K562 (cell line): Measurements from ENCODE around the gene ST6GALNAC5. TPM values are rescaled to one million over a fixed set of nuclear protein-coding genes. Genes with fewer than 3 reads are reported as not detected.

Experiments
- ATAC-seq: fragments of 200-7000 bp; cut with Tn5 transposase; 3 replicates; pipeline ENCODE4 v1.9.1; 2020; ENCODE audit warnings: moderate library complexity
- BruUV-seq: library from RNA; stranded (reverse); fragments of 400-500 nt; replicated peaks from 2 replicates; lab custom pipeline; 2021; lab: Mats Ljungman, UMichigan
- CTCF ChIA-PET: fragments of 300-600 bp; formaldehyde crosslinking; extraction: SDS; loops from one replicate; lab custom pipeline; 2021; ENCODE audit warnings: low intra/inter-chr PET ratio; lab: Yijun Ruan, JAX
- POLR2A ChIA-PET: fragments of 300-600, 350-650 bp; sonication (Branson Sonifier 250); formaldehyde crosslinking; extraction: SDS; loops from one replicate; lab custom pipeline; 2021; ENCODE audit warnings: antibody characterized with exemption, inconsistent platforms; lab: Yijun Ruan, JAX
- DNase-seq, 4 experiments: peaks; one replicate each; pipeline versions ENCODE4 v3.0.0 to v3.0.0-alpha.2; 2011 to 2018; ENCODE audit warnings: low spot score in 3 of 4, mixed read lengths in 3 of 4; ENCODE audit errors: extremely low read depth in 1 of 4
- FAIRE-seq: peaks from 2 replicates; lab custom pipeline; 2011; peaks lifted over from hg19 to GRCh38; lab: Jason Lieb, UNC
- H2AFZ ChIP-seq: 2 replicates; pipeline ENCODE4 v1.6.0; 2011; ENCODE audit warnings: low read depth, low read length, control low read depth, inconsistent platforms
- H3K27ac ChIP-seq: fragments of 200-600 bp; 3 replicates; pipeline ENCODE4 v1.8.0; 2011; ENCODE audit warnings: low read depth, mild to moderate bottlenecking, control low read depth, inconsistent platforms, low read length, moderate library complexity, mixed read lengths; ENCODE audit errors: extremely low read depth
- H3K27me3 ChIP-seq, 2 experiments: fragments of 300-600 bp in 1 of 2; 2 replicates in 1 of 2; 3 replicates in 1 of 2; pipeline versions ENCODE4 v1.6.0 to v1.8.0; 2011; ENCODE audit warnings: inconsistent platforms in 2 of 2, low read length in 2 of 2, mild to moderate bottlenecking in 1 of 2, mixed read lengths in 1 of 2, moderate library complexity in 1 of 2; ENCODE audit not compliant: control insufficient read depth in 2 of 2, insufficient read depth in 2 of 2
- H3K36me3 ChIP-seq: fragments of 300-600 bp; 3 replicates; pipeline ENCODE4 v1.8.0; 2011; ENCODE audit warnings: mild to moderate bottlenecking, low read length, inconsistent platforms; ENCODE audit not compliant: control insufficient read depth, insufficient read depth
- H3K4me1 ChIP-seq, 2 experiments: fragments of 200-600 bp in 1 of 2; replicated peaks in 1 of 2; 2 replicates in 1 of 2; 3 replicates in 1 of 2; pipeline versions ENCODE4 v1.5.1 to v1.8.0; 2011; ENCODE audit warnings: inconsistent platforms in 2 of 2, low read length in 2 of 2, mild to moderate bottlenecking in 1 of 2, mixed read lengths in 1 of 2, moderate library complexity in 1 of 2; ENCODE audit not compliant: control insufficient read depth in 2 of 2, insufficient read depth in 2 of 2
- H3K4me2 ChIP-seq: 2 replicates; pipeline ENCODE4 v1.6.1; 2011; ENCODE audit warnings: low read length, control low read depth, inconsistent platforms, mixed read lengths; ENCODE audit not compliant: insufficient read depth
- H3K4me3 ChIP-seq: fragments of 200-600 bp; sonication (generic), shearing (Covaris generic); 2 replicates; pipeline ENCODE4 v1.5.1; 2016; ENCODE audit warnings: control low read depth, inconsistent platforms
- H3K79me2 ChIP-seq: fragments of 200-600 bp; 3 replicates; pipeline ENCODE4 v1.8.0; 2011; ENCODE audit warnings: low read length, inconsistent platforms; ENCODE audit not compliant: control insufficient read depth, insufficient read depth
- H3K9ac ChIP-seq, 2 experiments: 2 replicates each; pipeline versions ENCODE4 v1.6.0 to v1.6.1; 2011; ENCODE audit warnings: low read depth in 2 of 2, low read length in 2 of 2, control low read depth in 1 of 2, inconsistent platforms in 1 of 2, mild to moderate bottlenecking in 1 of 2, mixed read lengths in 1 of 2; ENCODE audit not compliant: insufficient read depth in 1 of 2
- H3K9me1 ChIP-seq: one replicate; pipeline ENCODE4 v1.6.0; 2011; ENCODE audit warnings: inconsistent platforms, mild to moderate bottlenecking, low read length, moderate library complexity; ENCODE audit not compliant: control insufficient read depth, insufficient read depth
- H3K9me3 ChIP-seq: replicated peaks from 2 replicates; pipeline ENCODE4 v1.5.1; 2011; ENCODE audit warnings: low read depth, low read length, inconsistent platforms; ENCODE audit not compliant: control insufficient read depth, insufficient read depth
- H4K20me1 ChIP-seq: replicated peaks from 2 replicates; pipeline ENCODE4 v1.6.1; 2011; ENCODE audit warnings: low read length, inconsistent platforms, mixed read lengths; ENCODE audit not compliant: control insufficient read depth, insufficient read depth
- CHAMP1 ChIP-seq: fragments of 450-650 bp; IDR thresholded peaks from 2 replicates; pipeline ENCODE4 v1.6.1; 2016; ENCODE audit warnings: mild to moderate bottlenecking
- EP400 ChIP-seq: fragments of 450-650 bp; IDR thresholded peaks from 2 replicates; pipeline ENCODE4 v1.6.1; 2017; ENCODE audit warnings: antibody characterized with exemption, mild to moderate bottlenecking, moderate library complexity
- GATAD2B ChIP-seq: fragments of 450-650 bp; IDR thresholded peaks from 2 replicates; pipeline ENCODE4 v1.6.1; 2017; ENCODE audit warnings: mild to moderate bottlenecking, borderline replicate concordance
- GTF2E2 ChIP-seq: fragments of 200-800 bp; sonication (Bioruptor generic); IDR thresholded peaks from 2 replicates; pipeline ENCODE4 v1.6.1; 2016; ENCODE audit warnings: missing genetic modification characterization, missing compliant biosample characterization
- HDAC6 ChIP-seq: IDR thresholded peaks from 2 replicates; pipeline ENCODE4 v1.6.1; 2012; ENCODE audit warnings: low read depth, mild to moderate bottlenecking, control low read depth, inconsistent platforms, low read length, moderate library complexity
- NCOA4 ChIP-seq: fragments of 450-650 bp; IDR thresholded peaks from 2 replicates; pipeline ENCODE4 v1.6.1; 2018; ENCODE audit warnings: mild to moderate bottlenecking; ENCODE audit not compliant: partially characterized antibody
- POLR2H ChIP-seq: IDR thresholded peaks from 2 replicates; pipeline ENCODE4 v1.6.1; 2016; ENCODE audit warnings: missing genetic modification characterization, low read depth, mild to moderate bottlenecking, control low read depth, missing compliant biosample characterization, moderate library complexity
- POU5F1 ChIP-seq: fragments of 150-350 bp; IDR thresholded peaks from 2 replicates; pipeline ENCODE4 v1.6.1; 2014; ENCODE audit warnings: borderline replicate concordance, low read length, low read depth, mild to moderate bottlenecking; ENCODE audit not compliant: partially characterized antibody
- PURB ChIP-seq: sonication (generic); formaldehyde crosslinking; IDR thresholded peaks from 2 replicates; pipeline ENCODE4 v1.9.0; 2021; ENCODE audit warnings: low read depth, mild to moderate bottlenecking, missing genetic modification reagents
- SPI1 ChIP-seq: IDR thresholded peaks from 2 replicates; pipeline ENCODE4 v1.6.1; 2011; ENCODE audit warnings: low read depth, low read length, control low read depth, borderline replicate concordance
- SRF ChIP-seq, 2 experiments: fragments of 250-450, 450-650 bp in 1 of 2; sonication (Bioruptor Pico) in 1 of 2; sonication (generic) in 1 of 2; formaldehyde crosslinking; IDR thresholded peaks; 2 replicates each; pipeline versions ENCODE4 v1.5.0 to v1.5.1; 2020 to 2022; ENCODE audit warnings: mild to moderate bottlenecking in 1 of 2, missing genetic modification reagents in 1 of 2
- TAF7 ChIP-seq: fragments of 450-650 bp; IDR thresholded peaks from 2 replicates; pipeline ENCODE4 v1.6.1; 2016; ENCODE audit warnings: missing genetic modification characterization, missing compliant biosample characterization
- ZNF124 ChIP-seq: sonication (generic); formaldehyde crosslinking; IDR thresholded peaks from 2 replicates; pipeline ENCODE4 v1.8.1; 2022; ENCODE audit warnings: missing genetic modification reagents
- ZNF668 ChIP-seq: fragments of 250-450 bp; sonication (Bioruptor Pico); IDR thresholded peaks from 2 replicates; pipeline ENCODE4 v1.8.0; 2022; ENCODE audit warnings: mild to moderate bottlenecking, inconsistent platforms
- ZNF699 ChIP-seq: fragments of 250-450 bp; sonication (Bioruptor Pico); IDR thresholded peaks from 2 replicates; pipeline ENCODE4 v1.8.0; 2021; ENCODE audit warnings: mild to moderate bottlenecking, moderate library complexity; ENCODE audit not compliant: insufficient replicate concordance
- ZSCAN29 ChIP-seq: fragments of 450-650 bp; IDR thresholded peaks from 2 replicates; pipeline ENCODE4 v1.6.1; 2017
- WGBS: fragments of 100-300 bp; shearing (Covaris generic); methylation state at CpG from one replicate; pipeline ENCODE4 v1.1.6; 2016; ENCODE audit warnings: low coverage, mixed read lengths; ENCODE audit not compliant: insufficient coverage; ENCODE audit errors: missing lambda C conversion rate; 5-methylcytosine and 5-hydroxymethylcytosine counted together
- in situ Hi-C: fragments of 300-500 bp; cut with MboI; formaldehyde crosslinking; loops from 4 replicates; pipeline ENCODE4 v1.15.0; 2018; ENCODE audit warnings: inconsistent platforms, mixed read lengths
- intact Hi-C: fragments of 100-400 bp; cut with micrococcal nuclease; formaldehyde crosslinking; loops from 2 replicates; pipeline ENCODE4 v1.14.2; 2022
- polyA plus RNA-seq, 8 experiments: library from polyadenylated mRNA; depleted of rRNA in 4 of 8; stranded (reverse) in 5 of 8; unstranded in 3 of 8; fragments of >200 nt; fragmentation: Nextera tagmentation in 2 of 8; fragmentation: Illumina TruSeq in 1 of 8; extraction: Ambion mirVana in 2 of 8; extraction: Trizol in 1 of 8; gene quantifications; 2 replicates each; pipeline versions ENCODE4 v1.2.1 to v1.2.3, GENCODE V29; 2011 to 2014; ENCODE audit warnings: inconsistent platforms in 1 of 8, missing spikeins in 1 of 8
- total RNA-seq, 7 experiments: library from RNA; depleted of rRNA in 6 of 7; stranded (reverse); fragments of >200 nt in 6 of 7; fragmentation: Illumina TruSeq in 2 of 7; extraction: Trizol in 2 of 7; gene quantifications; 2 replicates each; pipeline versions ENCODE4 v1.2.1 to v1.2.3, GENCODE V29; 2011 to 2021; ENCODE audit warnings: low replicate concordance in 1 of 7
- TF ChIP-seq, protein P1 (sequence below): IDR thresholded peaks from 3 replicates; pipeline ENCODE4 v1.6.1; 2011; ENCODE audit warnings: borderline replicate concordance, mild to moderate bottlenecking, moderate library complexity; ENCODE audit not compliant: insufficient read length; ENCODE audit errors: extremely low read depth
- TF ChIP-seq, protein P2 (sequence below): fragments of 450-650 bp; formaldehyde crosslinking; IDR thresholded peaks from 2 replicates; pipeline ENCODE4 v1.4.0; 2020; ENCODE audit warnings: mild to moderate bottlenecking, moderate library complexity

ST6GALNAC5 gene
- total and polyA plus RNA-seq, 9 of the 15 experiments (the other 6 are each of a cell fraction or from before 2014, with no cell fraction given): 0.04 to 0.14 TPM; not detected in 7

DNA sequence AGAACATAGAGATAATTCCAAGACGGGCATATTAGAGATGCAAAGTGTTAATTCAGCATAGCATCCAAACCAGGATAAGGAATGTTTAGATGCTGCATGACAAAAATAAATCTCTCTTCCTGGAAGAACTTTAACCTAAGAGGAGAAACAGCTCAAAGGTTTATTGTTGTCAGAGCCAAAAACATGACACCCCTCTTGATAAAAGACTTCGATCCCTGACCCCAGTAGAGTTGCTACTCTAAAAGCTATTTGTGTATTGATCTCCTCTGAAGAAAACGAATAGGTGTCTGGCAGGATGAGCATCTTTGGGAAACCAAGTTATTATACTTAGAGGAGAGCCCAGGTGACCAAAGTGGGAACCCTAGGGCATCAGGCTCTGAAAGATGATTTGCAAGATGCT is 193.9 kb downstream of the ST6GALNAC5 start:
- Histone ChIP-seq H3K4me1 (no peaks in the 10 kb centered on the region), H3K36me3 (no peaks in the 10 kb centered on the region), H3K27me3 (no peaks in the 10 kb centered on the region; a peak in 1 of 5 replicates), H3K27ac (no peak overlapping the region), H3K9me3 (no peaks in the 10 kb centered on the region), H4K20me1 (no peaks in the 10 kb centered on the region), H3K4me3 (no peak overlapping the region), H3K9ac (no peak overlapping the region), H3K4me2 (no peak overlapping the region), H3K9me1 (no peaks in the 10 kb centered on the region), H3K79me2 (no peaks in the 10 kb centered on the region)
- ATAC-seq: no peak
- intact Hi-C loops (no loop called here), in situ Hi-C loops (no loop called here)
- no peak for DNase-seq
- WGBS: 0% methylated on average over 3 of the region's 3 CpGs
- no TSS peak for BruUV-seq
- FAIRE-seq: no peak
- POLR2A ChIA-PET: no interaction called here
- CTCF ChIA-PET: no interaction called here
- TF ChIP-seq POU5F1 (no peak), GTF2E2 (tag) (no peak), SRF (CRISPR knock-in tag; IDR thresholded peaks at IDR 0.05) (no peak), ZSCAN29 (no peak), TAF7 (tag) (no peak), CHAMP1 (no peak), ZNF668 (CRISPR knock-in tag) (no peak), ZNF124 (no peak), SPI1 (no peak), HDAC6 (no peak), EP400 (no peak), GATAD2B (no peak), ZNF699 (CRISPR knock-in tag) (no peak), NCOA4 (no peak), POLR2H (no peak), PURB (CRISPR knock-in tag) (no peak)
- TF ChIP-seq, protein P1, sequence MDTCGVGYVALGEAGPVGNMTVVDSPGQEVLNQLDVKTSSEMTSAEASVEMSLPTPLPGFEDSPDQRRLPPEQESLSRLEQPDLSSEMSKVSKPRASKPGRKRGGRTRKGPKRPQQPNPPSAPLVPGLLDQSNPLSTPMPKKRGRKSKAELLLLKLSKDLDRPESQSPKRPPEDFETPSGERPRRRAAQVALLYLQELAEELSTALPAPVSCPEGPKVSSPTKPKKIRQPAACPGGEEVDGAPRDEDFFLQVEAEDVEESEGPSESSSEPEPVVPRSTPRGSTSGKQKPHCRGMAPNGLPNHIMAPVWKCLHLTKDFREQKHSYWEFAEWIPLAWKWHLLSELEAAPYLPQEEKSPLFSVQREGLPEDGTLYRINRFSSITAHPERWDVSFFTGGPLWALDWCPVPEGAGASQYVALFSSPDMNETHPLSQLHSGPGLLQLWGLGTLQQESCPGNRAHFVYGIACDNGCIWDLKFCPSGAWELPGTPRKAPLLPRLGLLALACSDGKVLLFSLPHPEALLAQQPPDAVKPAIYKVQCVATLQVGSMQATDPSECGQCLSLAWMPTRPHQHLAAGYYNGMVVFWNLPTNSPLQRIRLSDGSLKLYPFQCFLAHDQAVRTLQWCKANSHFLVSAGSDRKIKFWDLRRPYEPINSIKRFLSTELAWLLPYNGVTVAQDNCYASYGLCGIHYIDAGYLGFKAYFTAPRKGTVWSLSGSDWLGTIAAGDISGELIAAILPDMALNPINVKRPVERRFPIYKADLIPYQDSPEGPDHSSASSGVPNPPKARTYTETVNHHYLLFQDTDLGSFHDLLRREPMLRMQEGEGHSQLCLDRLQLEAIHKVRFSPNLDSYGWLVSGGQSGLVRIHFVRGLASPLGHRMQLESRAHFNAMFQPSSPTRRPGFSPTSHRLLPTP: no peak
- TF ChIP-seq, protein P2, sequence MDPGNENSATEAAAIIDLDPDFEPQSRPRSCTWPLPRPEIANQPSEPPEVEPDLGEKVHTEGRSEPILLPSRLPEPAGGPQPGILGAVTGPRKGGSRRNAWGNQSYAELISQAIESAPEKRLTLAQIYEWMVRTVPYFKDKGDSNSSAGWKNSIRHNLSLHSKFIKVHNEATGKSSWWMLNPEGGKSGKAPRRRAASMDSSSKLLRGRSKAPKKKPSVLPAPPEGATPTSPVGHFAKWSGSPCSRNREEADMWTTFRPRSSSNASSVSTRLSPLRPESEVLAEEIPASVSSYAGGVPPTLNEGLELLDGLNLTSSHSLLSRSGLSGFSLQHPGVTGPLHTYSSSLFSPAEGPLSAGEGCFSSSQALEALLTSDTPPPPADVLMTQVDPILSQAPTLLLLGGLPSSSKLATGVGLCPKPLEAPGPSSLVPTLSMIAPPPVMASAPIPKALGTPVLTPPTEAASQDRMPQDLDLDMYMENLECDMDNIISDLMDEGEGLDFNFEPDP (CRISPR knock-in tag): no peak
- TF ChIP-seq, all 486 proteins: peak for 0
- no peak overlapping the region for H2AFZ ChIP-seq
